HEK293T (cell line): ENCODE measurements around the gene IL20.

ENCODE experiments used
- CTCF ChIA-PET: fragments of 350-600 bp; formaldehyde crosslinking; extraction: SDS; loops from one replicate; lab custom pipeline; 2021; ENCODE audit warnings: antibody characterized with exemption, inconsistent platforms; lab: Yijun Ruan, JAX
- POLR2A ChIA-PET: fragments of 350-600 bp; formaldehyde crosslinking; extraction: SDS; loops from one replicate; lab custom pipeline; 2020; ENCODE audit warnings: antibody characterized with exemption, inconsistent platforms; lab: Yijun Ruan, JAX
- DNase-seq: peaks from one replicate; pipeline ENCODE4 v3.0.0; 2012; ENCODE audit warnings: mixed read lengths; ENCODE audit errors: extremely low spot score
- ARNT ChIP-seq: fragments of 450-650 bp; IDR thresholded peaks from 2 replicates; pipeline ENCODE4 v1.6.1; 2017; ENCODE audit warnings: mild to moderate bottlenecking
- BHLHE40 ChIP-seq: fragments of 450-650 bp; IDR thresholded peaks from 2 replicates; pipeline ENCODE4 v1.6.1; 2016; ENCODE audit warnings: mild to moderate bottlenecking, moderate library complexity, borderline replicate concordance
- CTBP1 ChIP-seq: fragments of 450-650 bp; IDR thresholded peaks from 2 replicates; pipeline ENCODE4 v1.6.1; 2016; ENCODE audit warnings: borderline replicate concordance
- ELF4 ChIP-seq: fragments of 450-650 bp; IDR thresholded peaks from 2 replicates; pipeline ENCODE4 v1.6.1; 2017; ENCODE audit warnings: antibody characterized with exemption
- FOXA1 ChIP-seq: fragments of 450-650 bp; IDR thresholded peaks from 2 replicates; pipeline ENCODE4 v1.6.1; 2016; ENCODE audit warnings: mild to moderate bottlenecking
- FOXK2 ChIP-seq: fragments of 450-650 bp; IDR thresholded peaks from 2 replicates; pipeline ENCODE4 v1.6.1; 2016; ENCODE audit warnings: mild to moderate bottlenecking
- FOXM1 ChIP-seq: fragments of 450-650 bp; IDR thresholded peaks from 2 replicates; pipeline ENCODE4 v1.6.1; 2017; ENCODE audit warnings: mild to moderate bottlenecking, borderline replicate concordance
- HDGF ChIP-seq: fragments of 450-650 bp; IDR thresholded peaks from 2 replicates; pipeline ENCODE4 v1.6.1; 2017; ENCODE audit warnings: antibody characterized with exemption, borderline replicate concordance
- L3MBTL2 ChIP-seq: fragments of 450-650 bp; conservative IDR thresholded peaks from 2 replicates; pipeline ENCODE4 v1.6.1; 2016; ENCODE audit warnings: mild to moderate bottlenecking
- LEF1 ChIP-seq: fragments of 450-650 bp; IDR thresholded peaks from 2 replicates; pipeline ENCODE4 v1.6.1; 2017; ENCODE audit warnings: mild to moderate bottlenecking, borderline replicate concordance
- NFRKB ChIP-seq: fragments of 450-650 bp; IDR thresholded peaks from 2 replicates; pipeline ENCODE4 v1.6.1; 2016; ENCODE audit warnings: mild to moderate bottlenecking, moderate library complexity
- PKNOX1 ChIP-seq: fragments of 450-650 bp; IDR thresholded peaks from 2 replicates; pipeline ENCODE4 v1.6.1; 2016
- SP1 ChIP-seq: fragments of 450-650 bp; IDR thresholded peaks from 2 replicates; pipeline ENCODE4 v1.6.1; 2017
- SUZ12 ChIP-seq: fragments of 450-650 bp; IDR thresholded peaks from 2 replicates; pipeline ENCODE4 v1.6.1; 2016; ENCODE audit warnings: mild to moderate bottlenecking
- TARDBP ChIP-seq: fragments of 450-650 bp; IDR thresholded peaks from 2 replicates; pipeline ENCODE4 v1.6.1; 2016
- ZNF384 ChIP-seq: fragments of 450-650 bp; IDR thresholded peaks from 2 replicates; pipeline ENCODE4 v1.6.1; 2016

Gene IL20

GRCh38 chr1:206867239-206867638, 1.8 kb downstream of the IL20 start:
- CTCF ChIA-PET = no interaction called here
- no peak for DNase-seq
- TF ChIP-seq ZNF384 = no peak
- TF ChIP-seq BHLHE40 = no peak
- TF ChIP-seq PKNOX1 = no peak
- POLR2A ChIA-PET = no interaction called here

GRCh38 chr1:206867716-206868115, 2.3 kb downstream of the IL20 start:
- POLR2A ChIA-PET = no interaction called here
- CTCF ChIA-PET = no interaction called here
- no peak for DNase-seq
- no peak for TF ChIP-seq L3MBTL2
- TF ChIP-seq FOXK2 = no peak

- POLR2A ChIA-PET = no interaction called here
- TF ChIP-seq LEF1 (no peak), CTBP1 (no peak), SP1 (no peak), FOXK2 (no peak), ELF4 (no peak), FOXM1 (no peak), NFRKB (no peak), PKNOX1 (no peak), TARDBP (no peak), BHLHE40 (no peak), SUZ12 (no peak), FOXA1 (no peak), ARNT (no peak), ZNF384 (no peak)
- CTCF ChIA-PET = no interaction called here
- DNase-seq = no peak
Measured at GRCh38 chr1:206868264-206868663, 2.8 kb downstream of the IL20 start.

- no peak for DNase-seq
- ChIA-PET CTCF (no interaction called here), POLR2A (no interaction called here)
- TF ChIP-seq SP1 (no peak), NFRKB (no peak), PKNOX1 (no peak), L3MBTL2 (no peak), ZNF384 (no peak), BHLHE40 (no peak), SUZ12 (no peak), FOXM1 (no peak), FOXK2 (no peak), HDGF (no peak), ELF4 (no peak), TARDBP (no peak), CTBP1 (no peak)
Measured at GRCh38 chr1:206872139-206872538, 6.7 kb downstream of the IL20 start.

- ChIA-PET POLR2A (no interaction called here), CTCF (no interaction called here)
- TF ChIP-seq SP1 (no peak), NFRKB (no peak), FOXA1 (no peak), ZNF384 (no peak), BHLHE40 (no peak)
Measured at GRCh38 chr1:206873603-206874188, 8.3 kb downstream of the IL20 start.

GRCh38 chr1:206875752-206876377, 10.4 kb downstream of the IL20 start:
- POLR2A ChIA-PET = no interaction called here
- no peak for TF ChIP-seq SUZ12
- no peak for TF ChIP-seq ZNF384
- TF ChIP-seq ELF4 = no peak
- no peak for TF ChIP-seq BHLHE40
- no peak for TF ChIP-seq PKNOX1
- TF ChIP-seq LEF1 = no peak
- TF ChIP-seq L3MBTL2 = no peak
- no peak for TF ChIP-seq ARNT
- no peak for TF ChIP-seq FOXM1
- TF ChIP-seq TARDBP = no peak
- no peak for TF ChIP-seq NFRKB
- no peak for TF ChIP-seq CTBP1
- TF ChIP-seq FOXA1 = no peak
- TF ChIP-seq SP1 = no peak
- no peak for TF ChIP-seq HDGF
- TF ChIP-seq FOXK2 = no peak
- no peak for DNase-seq
- CTCF ChIA-PET = no interaction called here

More at GRCh38 chr1:206873603-206874188, 8.3 kb downstream of the IL20 start:
- DNase-seq = no peak
